NT2/D1 (cell line): ENCODE data around the gene ANKFN1.

Experiments
- SUZ12 ChIP-seq: IDR thresholded peaks from 2 replicates; pipeline ENCODE4 v1.6.1; 2011; ENCODE audit not compliant: insufficient read length, insufficient read depth; ENCODE audit errors: extremely low read depth
- YY1 ChIP-seq: IDR thresholded peaks from 2 replicates; pipeline ENCODE4 v1.6.1; 2011; ENCODE audit not compliant: insufficient read length, insufficient read depth
- ZNF274 ChIP-seq: IDR thresholded peaks from 2 replicates; pipeline ENCODE4 v1.6.1; 2011; ENCODE audit warnings: mild to moderate bottlenecking, low read depth, low read length

- TF ChIP-seq SUZ12: no peak
- no peak for TF ChIP-seq ZNF274
- TF ChIP-seq YY1: no peak
Measured at GRCh38 chr17:56231693-56232092, 78.4 kb downstream of the ANKFN1 start.
